Neural cell (in vitro differentiated cells): ENCODE data around the gene ACE. TPM values are rescaled to one million over a fixed set of nuclear protein-coding genes. Genes with fewer than 3 reads are reported as not detected.

Experiments used
- H2AFZ ChIP-seq: fragments of 200-600, 300-800 bp; sonication (generic), shearing (Covaris generic); 2 replicates; pipeline ENCODE4 v1.6.0; 2014; ENCODE audit warnings: low read depth, mild to moderate bottlenecking, antibody characterized with exemption, low read length, moderate library complexity
- H3F3A ChIP-seq: fragments of 200-600 bp; shearing (Covaris generic); 2 replicates; pipeline ENCODE4 v1.6.1; 2016; ENCODE audit warnings: mild to moderate bottlenecking, moderate library complexity, mixed read lengths, antibody characterized with exemption, low read length; ENCODE audit not compliant: insufficient read depth, poor library complexity, severe bottlenecking
- H3K27ac ChIP-seq: fragments of 200-600, 300-800 bp; sonication (generic), shearing (Covaris generic); 2 replicates; pipeline ENCODE4 v1.5.1; 2014; ENCODE audit warnings: mild to moderate bottlenecking, low read length, moderate library complexity
- H3K27me3 ChIP-seq: fragments of 300-800, 200-600 bp; sonication (generic), shearing (Covaris generic); 2 replicates; pipeline ENCODE4 v1.6.0; 2014; ENCODE audit warnings: mild to moderate bottlenecking, low read depth, low read length, moderate library complexity; ENCODE audit not compliant: insufficient read depth
- H3K36me3 ChIP-seq: fragments of 300-800, 200-600 bp; sonication (generic), shearing (Covaris generic); 2 replicates; pipeline ENCODE4 v1.5.1; 2014; ENCODE audit warnings: mild to moderate bottlenecking, antibody characterized with exemption, low read length, moderate library complexity; ENCODE audit not compliant: insufficient read depth
- H3K4me2 ChIP-seq: fragments of 300-800, 200-600 bp; sonication (generic), shearing (Covaris generic); 2 replicates; pipeline ENCODE4 v1.6.0; 2014; ENCODE audit warnings: mild to moderate bottlenecking, low read length
- H3K4me3 ChIP-seq: fragments of 300-800, 200-600 bp; sonication (generic), shearing (Covaris generic); 2 replicates; pipeline ENCODE4 v1.5.1; 2014; ENCODE audit warnings: mild to moderate bottlenecking, low read length, moderate library complexity
- H3K79me2 ChIP-seq: fragments of 200-600 bp; shearing (Covaris generic); replicated peaks from 2 replicates; pipeline ENCODE4 v1.6.0; 2014; ENCODE audit warnings: mild to moderate bottlenecking, low read length, moderate library complexity; ENCODE audit not compliant: insufficient read depth
- H3K9ac ChIP-seq: fragments of 300-800, 200-600 bp; sonication (generic), shearing (Covaris generic); 2 replicates; pipeline ENCODE4 v1.6.1; 2016; ENCODE audit warnings: mild to moderate bottlenecking, low read length, mixed read lengths
- H3K9me2 ChIP-seq: fragments of 200-600 bp; shearing (Covaris generic); 2 replicates; pipeline ENCODE4 v1.6.1; 2016; ENCODE audit warnings: mild to moderate bottlenecking, low read length, mixed read lengths; ENCODE audit not compliant: insufficient read depth
- H3K9me3 ChIP-seq: fragments of 200-600, 300-800 bp; sonication (generic), shearing (Covaris generic); 2 replicates; pipeline ENCODE4 v1.6.1; 2016; ENCODE audit warnings: mild to moderate bottlenecking, mixed run types, low read length, moderate library complexity, mixed read lengths
- H4K20me1 ChIP-seq: fragments of 200-600 bp; shearing (Covaris generic); 2 replicates; pipeline ENCODE4 v1.6.1; 2016; ENCODE audit warnings: mild to moderate bottlenecking, mixed run types; ENCODE audit not compliant: insufficient read depth
- CTCF ChIP-seq: fragments of 450-650 bp; IDR thresholded peaks from 2 replicates; pipeline ENCODE4 v1.5.1; 2014; ENCODE audit warnings: antibody characterized with exemption, mild to moderate bottlenecking, moderate library complexity; ENCODE audit not compliant: poor library complexity, severe bottlenecking
- EP300 ChIP-seq: fragments of 450-650 bp; conservative IDR thresholded peaks from 2 replicates; pipeline ENCODE4 v1.6.1; 2014; ENCODE audit warnings: antibody characterized with exemption, mild to moderate bottlenecking, moderate library complexity; ENCODE audit not compliant: poor library complexity, severe bottlenecking
- EZH2 ChIP-seq: fragments of 200-600, 300-800 bp; shearing (Covaris generic), sonication (generic); IDR thresholded peaks from 2 replicates; pipeline ENCODE4 v1.6.1; 2014; ENCODE audit warnings: antibody characterized with exemption, low read length, borderline replicate concordance, mild to moderate bottlenecking; ENCODE audit not compliant: insufficient read depth, poor library complexity, severe bottlenecking
- MXI1 ChIP-seq: fragments of 450-650 bp; conservative IDR thresholded peaks from 2 replicates; pipeline ENCODE4 v1.6.1; 2014; ENCODE audit warnings: antibody characterized with exemption, mild to moderate bottlenecking; ENCODE audit not compliant: poor library complexity, severe bottlenecking
- POLR2AphosphoS5 ChIP-seq: IDR thresholded peaks from 2 replicates; pipeline ENCODE4 v1.6.1; 2012
- RAD21 ChIP-seq: fragments of 450-650 bp; conservative IDR thresholded peaks from 2 replicates; pipeline ENCODE4 v1.6.1; 2014; ENCODE audit warnings: antibody characterized with exemption, mild to moderate bottlenecking, moderate library complexity
- REST ChIP-seq: IDR thresholded peaks from 2 replicates; pipeline ENCODE4 v1.6.1; 2012; ENCODE audit warnings: borderline replicate concordance
- SMC3 ChIP-seq: fragments of 450-650 bp; conservative IDR thresholded peaks from 2 replicates; pipeline ENCODE4 v1.6.1; 2014; ENCODE audit warnings: antibody characterized with exemption, mild to moderate bottlenecking, moderate library complexity; ENCODE audit not compliant: poor library complexity
- TAF1 ChIP-seq: IDR thresholded peaks from 2 replicates; pipeline ENCODE4 v1.6.1; 2012; ENCODE audit warnings: low read depth
- polyA plus RNA-seq: library from polyadenylated mRNA; depleted of rRNA; stranded (reverse); fragments of >200 nt; gene quantifications from 2 replicates; pipeline ENCODE4 v1.2.3, GENCODE V29; 2014

The ACE gene
- polyA plus RNA-seq, 1 donor from 2014 or later, result 1.5 TPM

- H3K9ac ChIP-seq, result no peak overlapping the region
- no peaks in the 10 kb centered on the region for H3K9me2 ChIP-seq
- H3K79me2 ChIP-seq, result no peaks in the 10 kb centered on the region
- no peak overlapping the region for H3K4me2 ChIP-seq
- no peak overlapping the region for H3K27ac ChIP-seq
- no peaks in the 10 kb centered on the region for H3K9me3 ChIP-seq
- no peak for TF ChIP-seq TAF1
- TF ChIP-seq SMC3, result no peak
- TF ChIP-seq CTCF, result no peak
- no peak for TF ChIP-seq REST
- TF ChIP-seq POLR2AphosphoS5, result no peak
- TF ChIP-seq EZH2, result no peak
- TF ChIP-seq EP300, result no peak
- no peak for TF ChIP-seq MXI1
- TF ChIP-seq RAD21, result no peak
- peaks cover 3% of the 10 kb centered on the region for H3K27me3 ChIP-seq
- no peak overlapping the region for H2AFZ ChIP-seq
- no peaks in the 10 kb centered on the region for H3F3A ChIP-seq
- no peaks in the 10 kb centered on the region for H4K20me1 ChIP-seq
- H3K4me3 ChIP-seq, result no peak overlapping the region
- H3K36me3 ChIP-seq, result no peaks in the 10 kb centered on the region
Measured at GRCh38 chr17:63504261-63504660, 27.4 kb downstream of the ACE start.

GRCh38 chr17:63505341-63505740 is 28.5 kb downstream of the ACE start:
- Histone ChIP-seq H3F3A (no peaks in the 10 kb centered on the region), H3K36me3 (no peaks in the 10 kb centered on the region), H3K27ac (no peak overlapping the region), H3K4me2 (no peak overlapping the region), H3K9me3 (no peaks in the 10 kb centered on the region), H2AFZ (no peak overlapping the region), H3K9ac (no peak overlapping the region), H4K20me1 (no peaks in the 10 kb centered on the region), H3K9me2 (no peaks in the 10 kb centered on the region), H3K4me3 (no peak overlapping the region), H3K79me2 (no peaks in the 10 kb centered on the region), H3K27me3 (peaks cover 3% of the 10 kb centered on the region)
- no peak for TF ChIP-seq REST
